DMS 273 treated with DMSO at 0.1 percent for 48 hours (cell line): ENCODE results near the gene VASH1.

ENCODE experiments used
- DNase-seq: peaks from one replicate; lab custom pipeline; 2025; lab: John Stamatoyannopoulos, UW

VASH1 gene

DNA sequence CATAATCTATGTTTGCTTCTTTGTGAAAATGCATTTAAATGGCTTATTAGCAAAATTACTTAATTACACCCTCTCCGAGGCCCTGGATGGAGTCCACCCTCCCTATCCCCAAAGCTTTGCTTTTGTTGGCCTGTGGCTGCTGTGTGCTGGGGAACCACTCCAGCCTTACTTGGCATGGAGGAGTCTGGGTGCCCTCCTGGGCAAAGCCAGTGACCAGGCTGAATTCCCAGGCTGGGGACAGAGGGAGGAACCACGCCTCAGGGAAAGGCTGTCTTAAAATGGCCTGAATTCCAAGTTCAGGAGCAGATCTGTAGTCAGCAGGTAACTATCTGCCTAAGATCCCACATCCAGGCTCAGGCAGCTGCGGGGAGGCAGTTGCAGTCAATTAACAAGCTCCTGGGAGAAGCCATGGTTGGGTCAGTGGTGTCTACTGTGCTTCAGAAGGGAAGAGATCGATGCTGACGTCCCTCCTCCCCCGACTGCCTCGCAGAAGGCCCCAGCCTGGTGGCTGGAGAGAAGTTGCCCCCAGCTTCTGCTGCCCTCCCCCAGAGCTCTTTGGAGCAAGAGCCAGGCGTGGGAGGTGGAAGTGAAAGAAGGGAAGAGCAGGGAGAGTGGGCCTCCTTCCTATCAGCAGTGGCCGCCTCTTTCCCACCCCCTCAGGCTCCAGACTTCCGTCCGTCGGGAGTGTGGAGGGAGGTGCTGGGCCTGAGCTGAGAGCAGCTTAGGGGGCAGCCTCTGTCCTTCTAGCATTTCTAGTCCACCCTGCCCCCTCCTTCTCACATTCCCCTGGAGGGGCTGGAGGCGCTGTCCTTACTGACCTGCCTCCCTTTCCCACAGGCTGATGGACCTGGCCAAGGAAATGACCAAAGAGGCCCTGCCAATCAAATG lies 11.3 kb downstream of the VASH1 start:
- DNase-seq, result no peak

DNA sequence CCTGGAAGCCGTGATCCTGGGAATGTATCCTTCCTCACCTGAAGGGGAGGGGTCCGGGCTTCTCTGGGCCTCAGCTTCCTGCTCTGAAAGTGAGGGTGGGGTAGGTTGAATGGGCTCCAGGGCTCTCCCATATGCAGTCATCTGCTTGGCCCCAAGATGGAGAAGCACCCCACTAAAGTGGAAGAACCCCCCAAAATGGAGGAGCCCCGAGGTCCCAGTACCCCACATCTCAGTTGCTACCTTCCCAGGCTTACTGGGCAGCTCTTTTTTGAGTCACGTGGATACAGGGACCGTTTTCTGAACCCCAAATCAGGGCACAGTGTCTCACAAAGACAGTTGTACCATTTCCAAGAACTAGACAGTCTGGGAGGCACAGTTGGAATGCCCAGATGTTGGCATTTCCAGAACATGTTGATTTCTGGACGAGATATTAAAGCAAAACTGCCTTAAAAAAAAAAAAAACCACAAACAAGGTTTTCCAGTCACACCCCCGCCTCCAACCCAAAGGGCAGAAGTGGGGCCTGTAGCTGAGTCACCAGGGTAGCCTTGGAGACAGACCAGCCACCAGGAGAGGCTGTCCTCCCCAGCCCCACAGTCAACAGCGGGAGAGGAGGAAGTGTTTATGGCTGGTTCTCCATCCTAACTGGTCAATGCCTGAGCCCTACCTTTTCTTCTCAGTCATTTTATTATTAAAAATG lies 12.1 kb downstream of the VASH1 start:
- no peak for DNase-seq

DNA sequence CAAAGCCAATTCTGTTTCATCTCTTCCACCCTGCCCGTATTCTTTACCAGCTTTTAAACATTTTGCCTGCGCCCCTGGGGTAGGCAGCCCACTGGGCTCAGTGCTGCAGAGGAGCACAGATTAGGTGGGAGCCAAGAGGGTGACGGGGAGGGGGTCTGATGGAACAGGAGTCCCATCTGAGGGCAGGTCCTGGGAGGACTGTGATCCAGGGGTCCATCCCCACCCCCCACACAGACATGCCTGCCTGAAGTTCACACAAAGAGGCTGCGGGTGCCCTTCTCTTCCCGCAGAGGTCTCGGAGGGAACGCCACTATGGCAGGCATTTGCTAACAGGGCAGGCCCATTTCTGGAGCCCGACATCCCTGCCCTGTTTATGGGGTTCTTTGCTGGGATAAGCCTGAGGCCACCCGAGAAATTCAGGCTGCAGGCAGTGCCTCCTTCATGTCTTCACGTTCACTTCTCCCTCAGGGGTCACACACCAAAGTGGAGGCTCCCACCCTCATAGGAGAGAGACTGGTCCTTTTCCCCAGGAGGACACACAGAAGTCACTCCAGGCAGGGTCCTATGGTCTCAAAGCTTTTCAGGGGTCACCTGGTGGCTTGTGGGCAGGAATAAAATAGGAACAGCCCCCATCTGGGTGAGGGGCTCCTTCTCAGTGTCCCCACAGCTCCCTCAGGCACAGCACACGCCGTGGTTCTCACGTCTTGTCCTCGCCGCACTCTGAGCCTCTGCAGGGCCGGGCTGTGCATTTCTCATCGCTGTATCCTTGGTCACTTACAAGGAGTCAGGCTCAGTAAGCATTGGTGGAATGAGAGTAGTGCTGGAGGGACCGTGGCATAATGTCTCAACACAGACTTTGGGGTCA lies 12.9 kb downstream of the VASH1 start:
- no peak for DNase-seq

DNA sequence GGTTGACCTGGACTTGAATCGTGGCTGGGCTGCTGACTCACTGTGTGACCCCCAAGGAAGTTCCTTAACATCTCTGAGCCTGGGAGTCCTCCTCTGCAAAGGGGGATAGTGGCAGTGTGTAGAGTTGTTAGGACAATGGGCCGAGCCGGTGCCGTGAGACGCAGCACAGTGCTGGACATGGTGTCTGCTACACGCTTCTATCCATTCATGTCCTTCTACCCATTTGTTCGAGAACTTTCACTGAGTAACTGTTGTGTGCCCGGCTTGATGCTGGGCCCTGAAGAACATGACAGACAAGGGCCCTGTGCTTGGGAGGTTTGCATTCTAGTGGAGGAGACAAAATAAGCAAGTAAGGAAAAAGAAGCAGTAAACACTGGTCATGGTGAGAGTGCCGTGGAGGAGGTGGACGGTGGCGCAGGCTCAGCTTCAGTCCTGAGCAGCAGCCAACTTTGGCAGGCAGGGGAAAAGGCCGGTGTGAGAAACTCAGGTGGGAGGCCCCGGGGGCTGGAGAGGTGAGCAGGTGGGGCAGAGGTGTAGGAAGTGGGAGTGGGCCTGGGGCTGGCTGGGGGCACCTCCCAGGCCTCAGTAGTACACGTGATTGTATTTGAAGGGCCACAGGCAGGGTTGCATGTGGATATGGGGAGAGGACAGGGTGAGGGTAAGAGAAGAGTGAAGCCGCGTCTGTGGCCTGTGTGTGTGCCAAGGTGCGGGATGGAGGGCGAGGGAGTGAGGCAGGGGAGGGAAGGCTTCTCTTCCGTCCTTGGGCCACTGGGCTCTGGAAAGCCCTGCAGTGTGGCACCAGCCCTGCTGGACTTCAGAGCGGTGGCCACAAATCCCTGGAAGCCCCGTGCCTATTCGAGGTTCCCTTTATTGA lies 13.8 kb downstream of the VASH1 start:
- no peak for DNase-seq

DNA sequence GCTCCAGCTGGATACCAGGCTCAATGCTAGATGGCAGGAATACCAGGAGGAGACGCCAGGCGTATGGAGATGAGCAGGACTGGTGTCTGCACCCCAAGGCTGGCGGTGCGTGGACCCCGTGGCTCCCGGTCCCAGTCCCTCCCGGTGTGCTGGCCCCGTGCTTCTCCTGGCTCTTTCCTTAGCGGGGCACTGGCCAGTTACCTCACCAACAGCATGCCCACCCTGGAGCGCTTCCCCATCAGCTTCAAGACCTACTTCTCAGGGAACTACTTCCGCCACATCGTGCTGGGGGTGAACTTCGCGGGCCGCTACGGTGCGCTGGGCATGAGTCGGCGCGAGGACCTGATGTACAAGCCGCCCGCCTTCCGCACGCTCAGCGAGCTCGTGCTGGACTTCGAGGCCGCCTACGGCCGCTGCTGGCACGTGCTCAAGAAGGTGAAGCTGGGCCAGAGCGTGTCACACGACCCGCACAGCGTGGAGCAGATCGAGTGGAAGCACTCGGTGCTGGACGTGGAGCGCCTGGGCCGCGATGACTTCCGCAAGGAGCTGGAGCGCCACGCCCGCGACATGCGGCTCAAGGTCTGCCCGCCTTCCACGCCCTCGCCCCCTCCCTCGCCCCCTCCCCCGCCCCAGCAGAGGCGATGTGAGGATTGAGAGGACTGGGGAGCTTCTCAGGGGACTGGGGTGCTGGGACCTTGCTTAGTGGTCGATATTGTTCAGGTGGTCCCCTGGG lies 14.6 kb downstream of the VASH1 start:
- DNase-seq, result no peak

DNA sequence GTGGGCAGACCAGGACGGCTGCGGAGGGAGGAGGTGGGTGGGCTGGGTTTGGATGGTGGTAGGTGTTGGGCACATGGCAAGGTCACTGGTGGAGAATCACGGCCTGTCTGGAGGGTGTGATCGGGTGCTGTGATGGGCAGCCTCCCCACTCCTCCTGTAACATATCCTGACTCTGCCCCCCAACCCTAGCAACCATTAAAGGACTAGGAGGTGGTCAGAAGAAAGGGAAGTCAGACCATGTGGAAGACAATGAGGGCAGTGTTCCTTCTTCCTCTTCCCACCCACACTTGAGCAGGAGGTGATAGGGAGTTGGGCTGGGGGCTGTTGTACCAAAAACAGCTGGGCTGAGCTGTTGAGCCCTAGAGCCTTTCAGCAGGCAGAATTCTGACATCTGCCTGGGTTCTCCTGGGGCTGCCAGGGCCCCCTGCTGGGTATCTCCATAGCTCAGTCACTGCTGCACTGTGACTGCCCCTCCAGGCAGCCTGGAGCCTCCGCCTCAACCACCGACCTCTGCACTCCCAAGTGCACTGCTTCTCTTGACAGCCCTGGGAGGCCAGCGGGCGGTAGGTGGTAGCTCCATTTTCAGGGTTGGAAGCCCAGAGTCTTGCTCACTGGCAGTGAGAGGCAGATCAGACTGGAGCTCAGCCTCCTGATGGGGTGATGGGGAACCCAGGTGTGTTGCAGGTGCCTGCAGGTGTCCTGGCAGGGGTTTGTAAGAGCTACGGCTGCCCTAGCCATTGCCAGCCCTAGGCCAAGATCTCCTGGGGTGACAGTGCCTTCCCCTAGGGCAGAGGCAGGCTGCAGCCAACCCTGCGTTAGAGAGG lies 15.4 kb downstream of the VASH1 start:
- DNase-seq, result no peak

DNA sequence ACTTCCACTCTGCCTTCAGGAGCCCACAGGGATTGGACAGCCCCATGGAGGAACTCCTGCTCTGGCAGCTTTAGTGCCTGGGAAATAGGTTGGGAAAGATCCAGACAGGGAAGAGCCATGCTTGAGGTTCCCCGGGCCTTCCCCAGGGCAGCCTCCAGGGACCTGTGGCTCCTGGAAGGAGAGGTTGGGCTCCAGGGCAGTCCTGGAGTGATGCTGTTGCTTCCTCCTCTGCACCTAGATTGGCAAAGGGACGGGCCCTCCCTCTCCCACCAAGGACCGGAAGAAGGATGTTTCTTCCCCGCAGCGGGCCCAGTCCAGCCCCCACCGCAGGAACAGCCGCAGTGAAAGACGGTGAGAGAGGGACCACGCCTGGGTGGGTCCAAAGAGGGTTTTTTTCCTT lies 16.5 kb downstream of the VASH1 start:
- DNase-seq, result no peak

DNA sequence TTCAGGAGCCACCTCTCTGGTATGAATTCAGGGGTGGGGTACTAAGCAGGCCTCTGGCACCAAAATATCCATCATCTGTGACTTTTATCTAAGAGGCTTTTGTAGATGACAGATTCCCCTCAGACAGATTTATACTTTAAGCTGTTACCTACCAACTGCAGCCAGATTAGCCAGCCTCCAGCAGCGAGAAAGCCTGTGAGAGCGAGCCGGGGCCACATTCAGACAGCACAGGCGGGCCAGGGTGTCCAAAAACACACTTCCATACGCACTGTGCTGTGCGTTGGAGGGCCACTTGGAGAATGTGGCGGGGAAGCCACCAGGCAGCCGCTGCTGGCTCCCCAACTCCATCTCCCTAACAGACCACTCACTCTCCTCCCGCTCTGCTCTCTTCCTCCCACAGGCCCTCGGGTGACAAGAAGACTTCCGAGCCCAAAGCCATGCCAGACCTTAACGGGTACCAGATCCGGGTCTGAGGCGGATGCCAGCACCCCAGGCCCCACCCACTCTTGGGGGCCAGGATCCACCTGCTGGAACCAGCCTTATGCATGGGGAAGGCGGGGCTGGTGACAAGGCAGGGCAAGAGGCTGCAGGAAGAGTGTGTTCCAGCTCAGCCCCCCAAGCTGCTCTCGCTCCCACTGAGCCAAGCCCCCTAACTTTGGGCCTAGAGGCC lies 17.4 kb downstream of the VASH1 start:
- no peak for DNase-seq

DNA sequence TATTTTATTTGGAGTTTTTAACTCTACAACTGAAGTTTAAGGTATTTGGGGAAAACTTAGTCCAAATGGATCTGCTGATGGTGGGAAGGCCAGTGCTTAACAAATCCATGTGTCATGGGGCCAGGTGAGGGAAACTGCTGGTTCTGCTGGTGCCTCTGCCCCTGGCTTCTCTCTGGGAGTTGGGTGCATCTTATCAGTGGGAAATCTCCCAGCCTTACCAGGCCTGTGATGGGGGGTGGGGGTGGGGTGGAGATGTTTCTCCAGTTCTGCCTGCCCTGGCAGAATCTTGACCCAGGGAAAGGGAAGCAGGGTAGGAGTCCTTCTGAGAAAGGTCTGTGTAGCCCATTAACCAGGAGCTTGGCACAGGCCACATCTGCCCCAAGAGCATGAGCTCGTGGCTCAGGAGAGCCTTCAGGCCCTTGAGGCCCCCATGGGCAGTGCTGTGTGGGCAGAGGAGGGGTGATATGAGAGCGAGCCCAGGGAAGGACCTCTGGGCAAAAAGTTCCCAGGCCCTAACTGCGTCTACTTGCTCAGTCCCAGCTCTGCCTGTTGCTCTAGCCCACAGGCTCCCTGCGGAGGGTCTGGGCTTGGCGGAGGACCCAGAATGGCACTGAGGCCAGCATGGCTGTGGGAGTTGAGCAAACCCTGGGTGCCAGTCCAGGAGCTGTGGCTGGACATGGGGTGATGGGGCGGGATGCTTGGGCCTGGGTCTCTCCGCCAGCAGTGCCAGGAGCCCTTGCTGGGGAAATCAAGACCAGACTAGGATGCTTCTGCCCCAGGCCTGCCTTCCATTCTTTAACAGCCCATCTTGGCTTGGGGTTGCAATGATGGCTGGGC lies 18.2 kb downstream of the VASH1 start:
- DNase-seq, result no peak

DNA sequence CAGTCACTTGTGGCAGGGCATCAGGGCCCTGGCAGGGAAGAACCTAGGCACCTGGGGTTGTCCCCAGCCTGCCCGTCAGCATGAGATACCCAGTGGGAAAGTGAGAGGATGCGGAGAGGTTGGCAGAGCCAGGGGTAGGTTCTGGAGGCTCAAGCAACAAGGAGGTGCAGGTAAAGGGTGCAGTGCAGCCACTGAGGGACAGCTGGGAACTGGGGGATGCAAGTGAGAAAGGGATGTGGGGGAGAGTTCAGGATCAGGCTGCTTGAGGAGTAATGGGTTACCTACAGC lies 18.7 kb downstream of the VASH1 start:
- no peak for DNase-seq

DNA sequence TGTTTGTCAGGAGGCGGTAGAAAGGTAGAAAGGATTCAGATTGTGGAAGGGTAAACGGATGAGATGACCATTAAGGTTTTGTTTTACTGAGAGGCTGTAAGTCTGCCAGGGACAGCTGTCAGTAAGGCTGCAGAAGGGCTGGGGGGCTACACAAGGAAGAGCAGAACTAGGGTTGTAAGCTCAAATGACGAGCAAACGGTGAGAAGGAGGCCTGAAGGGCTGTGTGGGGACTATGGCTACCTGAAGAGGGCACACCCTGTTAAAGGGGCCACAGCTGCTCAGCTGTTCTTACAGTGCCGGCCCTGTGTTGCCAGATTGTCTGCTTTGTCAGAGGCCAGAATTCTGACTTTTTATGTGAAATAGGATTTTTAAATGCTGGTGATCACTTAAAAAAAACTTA lies 19.1 kb downstream of the VASH1 start:
- DNase-seq, result no peak

DNA sequence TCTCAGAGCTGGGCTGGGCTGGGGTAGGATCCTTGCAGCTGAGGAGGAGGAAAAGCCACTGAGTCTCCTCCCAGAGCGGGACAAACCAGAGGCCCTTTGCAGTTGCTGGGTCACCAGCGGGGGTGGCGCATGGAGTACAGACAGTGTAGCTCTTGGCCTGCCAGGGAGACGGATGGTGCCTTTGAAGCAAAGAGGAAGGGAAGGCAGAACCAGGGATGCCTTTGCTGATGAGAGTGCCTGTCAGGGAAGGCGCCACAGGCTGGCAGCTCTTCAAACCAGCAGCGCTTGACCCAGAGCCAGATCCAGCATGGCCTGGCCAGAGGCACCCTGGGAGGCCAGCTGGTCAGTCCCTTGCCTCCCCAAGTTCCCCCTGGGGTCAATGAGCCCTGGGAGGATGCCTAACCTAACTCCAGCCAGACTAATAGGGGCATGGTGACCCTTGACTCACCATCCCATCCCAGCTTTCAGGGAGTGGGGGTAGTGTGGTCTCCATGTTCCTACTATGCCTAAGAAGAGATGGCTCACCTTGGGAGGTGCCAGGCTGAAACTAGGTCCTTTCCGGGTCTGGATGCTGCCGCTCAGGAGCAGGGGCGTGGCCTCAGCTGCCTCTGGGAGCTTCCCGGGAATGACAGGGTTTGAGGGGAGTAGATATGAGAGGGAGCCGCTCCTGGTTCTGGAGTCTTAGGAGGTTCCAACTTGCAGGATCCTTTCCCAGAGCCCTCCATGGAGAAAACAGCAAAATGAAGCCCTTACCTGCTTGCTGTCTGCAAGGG lies 19.8 kb downstream of the VASH1 start:
- DNase-seq, result no peak

DNA sequence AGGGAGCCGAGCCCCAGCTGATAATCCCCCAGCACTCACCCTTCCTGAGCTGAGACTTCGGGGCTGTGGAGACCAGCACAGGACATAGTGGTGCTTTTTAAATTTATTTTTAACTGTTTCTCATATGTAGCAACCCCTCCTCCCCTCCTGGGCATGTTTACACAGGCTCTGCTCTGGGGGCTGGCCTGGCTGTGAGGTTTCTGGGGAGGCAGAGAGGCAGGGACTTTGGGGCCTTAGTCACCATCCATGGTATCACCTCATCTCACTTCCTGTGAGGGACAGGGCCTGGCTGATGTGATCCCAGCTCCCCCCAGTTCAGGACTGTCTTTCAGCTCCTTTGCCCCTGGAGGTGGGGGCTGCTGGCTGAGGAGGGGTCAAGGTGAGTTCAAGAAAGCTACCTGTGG lies 20.4 kb downstream of the VASH1 start:
- DNase-seq, result no peak

DNA sequence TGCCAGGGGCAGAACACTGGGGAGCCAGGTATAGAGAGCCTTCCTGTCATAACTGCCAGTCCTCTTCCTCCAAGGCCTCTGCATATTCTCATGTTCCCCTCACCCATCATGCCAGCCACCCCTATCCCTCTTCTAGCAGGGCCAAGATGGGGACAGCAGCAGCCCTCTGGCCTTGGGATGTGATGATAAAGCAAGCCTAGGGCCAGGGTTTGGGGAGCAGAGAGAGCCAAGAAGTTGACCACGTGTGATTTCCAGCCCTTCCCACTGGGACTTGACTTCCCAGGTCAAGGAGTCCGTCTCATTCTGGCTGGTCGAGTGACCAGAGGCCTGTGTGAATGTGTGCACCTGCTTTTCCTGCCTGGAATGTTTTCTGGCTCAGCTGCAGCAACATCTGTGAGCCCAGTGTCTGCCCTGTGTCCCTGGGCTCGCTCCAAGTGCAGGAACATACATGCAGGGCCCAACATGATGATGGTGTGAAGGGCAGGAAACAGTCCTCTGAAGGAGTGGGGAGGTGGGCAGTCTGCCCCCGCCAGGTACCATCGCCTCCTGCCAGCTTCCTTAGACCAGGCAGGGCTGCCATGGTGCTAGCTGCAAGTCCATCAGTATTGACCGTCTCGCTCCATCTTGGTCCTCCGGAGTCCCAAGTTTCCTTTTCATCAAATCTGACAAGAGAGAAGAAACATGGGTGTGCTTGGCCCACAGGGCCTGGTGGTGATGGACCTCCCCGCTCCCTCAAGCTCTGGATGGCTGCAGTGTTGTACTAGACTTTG lies 21.0 kb downstream of the VASH1 start:
- no peak for DNase-seq

DNA sequence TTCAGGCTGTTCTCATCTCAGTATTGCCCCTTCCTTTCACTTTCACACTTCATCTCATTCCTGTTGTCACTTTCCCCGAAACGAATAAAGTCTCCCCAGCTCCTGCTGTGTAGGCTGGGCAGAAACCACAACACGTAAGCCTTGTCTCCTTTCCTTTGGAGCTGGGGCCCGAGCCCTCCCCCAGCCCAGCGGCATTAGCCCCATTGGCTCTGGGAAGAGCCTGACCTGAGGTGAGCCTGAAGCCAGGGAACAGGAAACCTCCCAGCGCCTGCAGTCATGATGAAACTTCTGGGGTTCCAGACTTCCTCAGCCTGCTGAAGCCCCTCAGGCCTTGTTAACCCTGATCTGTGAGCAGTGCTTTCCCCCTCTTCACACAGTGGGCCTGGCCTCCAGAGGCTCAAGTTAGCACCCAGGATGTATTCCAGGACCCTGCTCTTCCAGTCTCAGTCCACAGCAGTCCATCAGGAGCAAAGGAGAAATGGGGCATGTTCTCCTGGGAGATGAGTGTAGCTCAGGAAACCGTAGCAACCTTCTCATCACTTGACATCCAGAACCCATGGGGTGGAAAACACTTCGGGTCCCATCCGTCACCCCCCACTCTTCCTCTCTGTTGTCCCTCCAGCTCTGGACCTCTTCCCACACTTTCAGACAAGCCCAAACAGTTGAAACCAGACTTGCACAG lies 21.8 kb downstream of the VASH1 start:
- no peak for DNase-seq

DNA sequence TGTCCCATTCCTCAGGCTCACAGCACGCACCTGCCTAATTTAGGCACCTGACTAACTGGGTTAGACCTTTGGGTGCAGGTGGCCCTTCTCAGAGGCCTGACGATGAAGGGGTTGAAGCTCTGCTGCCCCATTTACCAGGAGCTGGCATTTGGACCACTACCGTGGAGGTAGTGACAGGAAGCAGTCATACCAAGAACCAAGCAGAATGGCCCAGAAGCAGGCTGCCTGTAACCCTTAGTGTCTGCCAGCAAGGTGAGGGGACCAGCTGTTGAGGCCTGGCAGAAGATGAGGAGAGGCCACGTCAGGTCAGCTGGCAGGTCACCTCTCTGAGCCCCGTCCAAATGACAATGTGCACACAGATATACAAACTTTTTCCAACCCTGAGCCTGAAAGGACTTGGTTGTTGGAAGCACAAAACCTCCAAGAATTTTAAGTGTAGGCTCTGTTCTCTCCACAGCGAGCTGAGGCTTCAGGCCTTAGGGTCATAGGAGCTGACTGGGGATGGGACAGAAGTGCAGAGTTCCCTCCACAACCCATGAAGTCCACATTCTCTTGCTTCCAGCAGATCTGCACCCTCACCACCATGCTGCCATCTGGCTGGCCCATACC lies 23.1 kb downstream of the VASH1 start:
- DNase-seq, result no peak
